Lower leg skin (tissue), 3 donors: ENCODE data around the gene KDM3B.

ENCODE experiments used
- CTCF ChIP-seq, 3 donors: fragments of 450-650 bp; IDR thresholded peaks; one replicate each; pipeline ENCODE4 v1.5.1; 2016; ENCODE audit warnings: antibody characterized with exemption in 3 of 3, mild to moderate bottlenecking in 3 of 3, moderate library complexity in 2 of 3
- POLR2A ChIP-seq, 2 donors: fragments of 450-650 bp; IDR thresholded peaks; one replicate each; pipeline ENCODE4 v1.6.1; 2016 to 2017; ENCODE audit warnings: antibody characterized with exemption in 2 of 2, mild to moderate bottlenecking in 1 of 2, moderate library complexity in 1 of 2

- TF ChIP-seq CTCF (IDR thresholded peaks at IDR 0.05) (no peak), POLR2A (IDR thresholded peaks at IDR 0.05) (no peak)
These were observed 114.6 kb downstream of the KDM3B start for GRCh38 chr5:138466900-138467710.
